Liver (tissue), 9 donors: ENCODE measurements around the gene FTO. TPM values are rescaled to one million over a fixed set of nuclear protein-coding genes. Genes with fewer than 3 reads are reported as not detected.

Source experiments
- DNase-seq: peaks from one replicate; pipeline ENCODE4 v3.0.0-alpha.2; 2017; ENCODE audit warnings: low spot score
- H3K27ac ChIP-seq, 2 donors: one replicate each; pipeline ENCODE4 v1.7.0; 2013; ENCODE audit warnings: inconsistent platforms in 2 of 2, low read length in 2 of 2, control low read depth in 1 of 2, low read depth in 1 of 2, mild to moderate bottlenecking in 1 of 2
- H3K27me3 ChIP-seq, 4 donors: one replicate each; pipeline versions ENCODE4 v1.6.1 to v1.7.0; 2013; ENCODE audit warnings: low read length in 3 of 4, inconsistent platforms in 1 of 4, mild to moderate bottlenecking in 1 of 4, moderate library complexity in 1 of 4; ENCODE audit not compliant: control insufficient read depth in 4 of 4, insufficient read depth in 4 of 4
- H3K36me3 ChIP-seq, 4 donors: one replicate each; pipeline versions ENCODE4 v1.6.1 to v1.7.0; 2013; ENCODE audit warnings: low read length in 3 of 4, mild to moderate bottlenecking in 3 of 4, low read depth in 1 of 4, moderate library complexity in 1 of 4; ENCODE audit not compliant: control insufficient read depth in 4 of 4, insufficient read depth in 3 of 4
- H3K4me1 ChIP-seq, 4 donors: one replicate each; pipeline versions ENCODE4 v1.6.1 to v1.7.0; 2013; ENCODE audit warnings: low read length in 3 of 4, mild to moderate bottlenecking in 3 of 4, moderate library complexity in 1 of 4; ENCODE audit not compliant: control insufficient read depth in 4 of 4, insufficient read depth in 4 of 4
- H3K4me3 ChIP-seq, 3 donors: one replicate each; pipeline versions ENCODE4 v1.6.1 to v1.7.0; 2013; ENCODE audit warnings: low read length in 3 of 3, control low read depth in 1 of 3, low read depth in 1 of 3, mild to moderate bottlenecking in 1 of 3
- H3K9ac ChIP-seq, 2 donors: one replicate each; pipeline ENCODE4 v1.7.0; 2013; ENCODE audit warnings: low read length in 2 of 2, mild to moderate bottlenecking in 2 of 2, moderate library complexity in 2 of 2, control low read depth in 1 of 2, low read depth in 1 of 2
- H3K9me3 ChIP-seq, 4 donors: one replicate each; pipeline versions ENCODE4 v1.6.1 to v1.7.0; 2013; ENCODE audit warnings: low read length in 3 of 4; ENCODE audit not compliant: control insufficient read depth in 4 of 4
- EGR1 ChIP-seq, 2 donors: IDR thresholded peaks; 2 replicates each; pipeline ENCODE4 v1.6.1; 2016 to 2018; ENCODE audit warnings: antibody characterized with exemption in 2 of 2, low read depth in 2 of 2
- FOXA1 ChIP-seq: IDR thresholded peaks from 2 replicates; pipeline ENCODE4 v1.6.1; 2016; ENCODE audit warnings: antibody characterized with exemption
- FOXA2 ChIP-seq: IDR thresholded peaks from 2 replicates; pipeline ENCODE4 v1.6.1; 2016; ENCODE audit warnings: antibody characterized with exemption
- GABPA ChIP-seq, 2 donors: IDR thresholded peaks in 1 of 2; conservative IDR thresholded peaks in 1 of 2; 2 replicates each; pipeline ENCODE4 v1.6.1; 2016; ENCODE audit warnings: antibody characterized with exemption in 2 of 2, mild to moderate bottlenecking in 1 of 2, moderate library complexity in 1 of 2
- HNF4A ChIP-seq, 2 donors: conservative IDR thresholded peaks; 2 replicates each; pipeline ENCODE4 v1.6.1; 2016; ENCODE audit warnings: antibody characterized with exemption in 2 of 2, mild to moderate bottlenecking in 2 of 2
- HNF4G ChIP-seq: IDR thresholded peaks from 2 replicates; pipeline ENCODE4 v1.6.1; 2016; ENCODE audit warnings: antibody characterized with exemption
- JUND ChIP-seq, 2 donors: IDR thresholded peaks; 2 replicates each; pipeline ENCODE4 v1.6.1; 2016; ENCODE audit warnings: antibody characterized with exemption in 2 of 2
- NR2F2 ChIP-seq: IDR thresholded peaks from 2 replicates; pipeline ENCODE4 v1.6.1; 2016; ENCODE audit warnings: antibody characterized with exemption
- RAD21 ChIP-seq, 2 donors: IDR thresholded peaks; 2 replicates each; pipeline ENCODE4 v1.6.1; 2016; ENCODE audit warnings: antibody characterized with exemption in 2 of 2, mild to moderate bottlenecking in 2 of 2
- RXRA ChIP-seq, 2 donors: IDR thresholded peaks; 2 replicates each; pipeline ENCODE4 v1.6.1; 2017 to 2018; ENCODE audit warnings: antibody characterized with exemption in 2 of 2, mild to moderate bottlenecking in 1 of 2
- SP1 ChIP-seq: IDR thresholded peaks from 2 replicates; pipeline ENCODE4 v1.6.1; 2018; ENCODE audit warnings: antibody characterized with exemption, mild to moderate bottlenecking
- TAF1 ChIP-seq: conservative IDR thresholded peaks from 2 replicates; pipeline ENCODE4 v1.6.1; 2016; ENCODE audit warnings: antibody characterized with exemption, mild to moderate bottlenecking
- YY1 ChIP-seq: IDR thresholded peaks from 2 replicates; pipeline ENCODE4 v1.6.1; 2016; ENCODE audit warnings: antibody characterized with exemption, mild to moderate bottlenecking
- WGBS: extraction: QIAGEN DNeasy Blood & Tissue Kit; methylation state at CpG from one replicate; pipeline ENCODE4 v1.1.7; 2013; 5-methylcytosine and 5-hydroxymethylcytosine counted together
- polyA plus RNA-seq, 2 donors: library from polyadenylated mRNA; stranded (reverse) in 1 of 2; unstranded in 1 of 2; fragments of 200-250 nt in 1 of 2; fragments of >200 nt in 1 of 2; fragmentation: Nextera tagmentation in 1 of 2; extraction: Ambion mirVana in 1 of 2; gene quantifications; one replicate each; pipeline versions ENCODE4 v1.2.1 to v1.2.3, GENCODE V29; 2013 to 2015
- total RNA-seq, 2 donors: library from RNA; depleted of rRNA; stranded (reverse); fragments of >200 nt; gene quantifications; one replicate each; pipeline ENCODE4 v1.2.3, GENCODE V29; 2014
- TF ChIP-seq, protein P1 (sequence below): fragments of 150-350 bp; IDR thresholded peaks from 2 replicates; pipeline ENCODE4 v1.5.1; 2017; ENCODE audit warnings: improper control_type of control experiment, low read depth, low read length; ENCODE audit not compliant: missing input control
- TF ChIP-seq, protein P2 (sequence below): IDR thresholded peaks from 2 replicates; pipeline ENCODE4 v1.6.1; 2016; ENCODE audit warnings: antibody characterized with exemption
- TF ChIP-seq, protein P3 (sequence below): IDR thresholded peaks from 2 replicates; pipeline ENCODE4 v1.6.1; 2016; ENCODE audit warnings: antibody characterized with exemption
- TF ChIP-seq, protein P4 (sequence below): IDR thresholded peaks from 2 replicates; pipeline ENCODE4 v1.6.1; 2016; ENCODE audit warnings: antibody characterized with exemption, mild to moderate bottlenecking
- TF ChIP-seq, protein P5 (sequence below): IDR thresholded peaks from 2 replicates; pipeline ENCODE4 v1.6.1; 2016; ENCODE audit warnings: antibody characterized with exemption
- donor health status: healthy.
- donor health status: healthy.
- donor health status: healthy.
- donor health status: healthy.
- donor health status: healthy.

The FTO gene
- total and polyA plus RNA-seq, 4 donors: 12.0 to 54.2 (median 24.6) TPM

DNA sequence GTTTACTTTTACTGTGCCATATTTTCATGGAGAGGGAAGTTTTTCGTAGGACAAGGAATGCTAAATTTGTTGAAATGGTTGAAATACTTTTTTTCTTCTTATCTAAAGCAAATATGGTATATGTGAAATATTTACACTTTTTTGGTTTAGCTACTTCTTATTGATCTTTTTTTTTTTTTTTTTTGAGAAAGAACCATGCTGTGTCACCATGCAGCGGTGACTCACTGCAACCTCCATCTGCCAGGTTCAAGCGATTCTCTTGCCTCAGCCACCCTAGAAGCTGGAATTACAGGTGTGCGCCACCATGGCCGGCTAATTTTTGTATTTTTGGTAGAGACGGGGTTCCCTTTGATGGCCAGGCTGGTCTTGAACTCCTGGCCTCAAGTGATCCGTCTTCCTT, 100.5 kb downstream of the FTO start:
- DNase-seq: no peak
- Histone ChIP-seq H3K4me3 (no peak overlapping the region), H3K27me3 (no peaks in the 10 kb centered on the region), H3K9me3 (no peaks in the 10 kb centered on the region), H3K9ac (no peak overlapping the region), H3K27ac (no peak overlapping the region), H3K4me1 (no peaks in the 10 kb centered on the region), H3K36me3 (no peaks in the 10 kb centered on the region)
- no peak for TF ChIP-seq HNF4G
- TF ChIP-seq GABPA (IDR thresholded peaks at IDR 0.05 in 1 of 2, conservative IDR thresholded peaks at IDR 0.05 in 1 of 2): no peak
- TF ChIP-seq, protein P1, sequence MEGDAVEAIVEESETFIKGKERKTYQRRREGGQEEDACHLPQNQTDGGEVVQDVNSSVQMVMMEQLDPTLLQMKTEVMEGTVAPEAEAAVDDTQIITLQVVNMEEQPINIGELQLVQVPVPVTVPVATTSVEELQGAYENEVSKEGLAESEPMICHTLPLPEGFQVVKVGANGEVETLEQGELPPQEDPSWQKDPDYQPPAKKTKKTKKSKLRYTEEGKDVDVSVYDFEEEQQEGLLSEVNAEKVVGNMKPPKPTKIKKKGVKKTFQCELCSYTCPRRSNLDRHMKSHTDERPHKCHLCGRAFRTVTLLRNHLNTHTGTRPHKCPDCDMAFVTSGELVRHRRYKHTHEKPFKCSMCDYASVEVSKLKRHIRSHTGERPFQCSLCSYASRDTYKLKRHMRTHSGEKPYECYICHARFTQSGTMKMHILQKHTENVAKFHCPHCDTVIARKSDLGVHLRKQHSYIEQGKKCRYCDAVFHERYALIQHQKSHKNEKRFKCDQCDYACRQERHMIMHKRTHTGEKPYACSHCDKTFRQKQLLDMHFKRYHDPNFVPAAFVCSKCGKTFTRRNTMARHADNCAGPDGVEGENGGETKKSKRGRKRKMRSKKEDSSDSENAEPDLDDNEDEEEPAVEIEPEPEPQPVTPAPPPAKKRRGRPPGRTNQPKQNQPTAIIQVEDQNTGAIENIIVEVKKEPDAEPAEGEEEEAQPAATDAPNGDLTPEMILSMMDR: no peak
- no peak for TF ChIP-seq FOXA2
- TF ChIP-seq, protein P2, sequence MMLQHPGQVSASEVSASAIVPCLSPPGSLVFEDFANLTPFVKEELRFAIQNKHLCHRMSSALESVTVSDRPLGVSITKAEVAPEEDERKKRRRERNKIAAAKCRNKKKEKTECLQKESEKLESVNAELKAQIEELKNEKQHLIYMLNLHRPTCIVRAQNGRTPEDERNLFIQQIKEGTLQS: no peak
- no peak for TF ChIP-seq TAF1
- TF ChIP-seq, protein P3, sequence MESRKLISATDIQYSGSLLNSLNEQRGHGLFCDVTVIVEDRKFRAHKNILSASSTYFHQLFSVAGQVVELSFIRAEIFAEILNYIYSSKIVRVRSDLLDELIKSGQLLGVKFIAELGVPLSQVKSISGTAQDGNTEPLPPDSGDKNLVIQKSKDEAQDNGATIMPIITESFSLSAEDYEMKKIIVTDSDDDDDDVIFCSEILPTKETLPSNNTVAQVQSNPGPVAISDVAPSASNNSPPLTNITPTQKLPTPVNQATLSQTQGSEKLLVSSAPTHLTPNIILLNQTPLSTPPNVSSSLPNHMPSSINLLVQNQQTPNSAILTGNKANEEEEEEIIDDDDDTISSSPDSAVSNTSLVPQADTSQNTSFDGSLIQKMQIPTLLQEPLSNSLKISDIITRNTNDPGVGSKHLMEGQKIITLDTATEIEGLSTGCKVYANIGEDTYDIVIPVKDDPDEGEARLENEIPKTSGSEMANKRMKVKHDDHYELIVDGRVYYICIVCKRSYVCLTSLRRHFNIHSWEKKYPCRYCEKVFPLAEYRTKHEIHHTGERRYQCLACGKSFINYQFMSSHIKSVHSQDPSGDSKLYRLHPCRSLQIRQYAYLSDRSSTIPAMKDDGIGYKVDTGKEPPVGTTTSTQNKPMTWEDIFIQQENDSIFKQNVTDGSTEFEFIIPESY: no peak
- no peak for TF ChIP-seq RXRA (IDR thresholded peaks at IDR 0.05)
- no peak for TF ChIP-seq SP1
- TF ChIP-seq EGR1 (IDR thresholded peaks at IDR 0.05; ENCODE audit: low read depth in 2 of 2): no peak
- no peak for TF ChIP-seq JUND (IDR thresholded peaks at IDR 0.05)
- TF ChIP-seq HNF4A (conservative IDR thresholded peaks at IDR 0.05): no peak
- TF ChIP-seq, protein P4, sequence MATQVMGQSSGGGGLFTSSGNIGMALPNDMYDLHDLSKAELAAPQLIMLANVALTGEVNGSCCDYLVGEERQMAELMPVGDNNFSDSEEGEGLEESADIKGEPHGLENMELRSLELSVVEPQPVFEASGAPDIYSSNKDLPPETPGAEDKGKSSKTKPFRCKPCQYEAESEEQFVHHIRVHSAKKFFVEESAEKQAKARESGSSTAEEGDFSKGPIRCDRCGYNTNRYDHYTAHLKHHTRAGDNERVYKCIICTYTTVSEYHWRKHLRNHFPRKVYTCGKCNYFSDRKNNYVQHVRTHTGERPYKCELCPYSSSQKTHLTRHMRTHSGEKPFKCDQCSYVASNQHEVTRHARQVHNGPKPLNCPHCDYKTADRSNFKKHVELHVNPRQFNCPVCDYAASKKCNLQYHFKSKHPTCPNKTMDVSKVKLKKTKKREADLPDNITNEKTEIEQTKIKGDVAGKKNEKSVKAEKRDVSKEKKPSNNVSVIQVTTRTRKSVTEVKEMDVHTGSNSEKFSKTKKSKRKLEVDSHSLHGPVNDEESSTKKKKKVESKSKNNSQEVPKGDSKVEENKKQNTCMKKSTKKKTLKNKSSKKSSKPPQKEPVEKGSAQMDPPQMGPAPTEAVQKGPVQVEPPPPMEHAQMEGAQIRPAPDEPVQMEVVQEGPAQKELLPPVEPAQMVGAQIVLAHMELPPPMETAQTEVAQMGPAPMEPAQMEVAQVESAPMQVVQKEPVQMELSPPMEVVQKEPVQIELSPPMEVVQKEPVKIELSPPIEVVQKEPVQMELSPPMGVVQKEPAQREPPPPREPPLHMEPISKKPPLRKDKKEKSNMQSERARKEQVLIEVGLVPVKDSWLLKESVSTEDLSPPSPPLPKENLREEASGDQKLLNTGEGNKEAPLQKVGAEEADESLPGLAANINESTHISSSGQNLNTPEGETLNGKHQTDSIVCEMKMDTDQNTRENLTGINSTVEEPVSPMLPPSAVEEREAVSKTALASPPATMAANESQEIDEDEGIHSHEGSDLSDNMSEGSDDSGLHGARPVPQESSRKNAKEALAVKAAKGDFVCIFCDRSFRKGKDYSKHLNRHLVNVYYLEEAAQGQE: no peak
- TF ChIP-seq, protein P5, sequence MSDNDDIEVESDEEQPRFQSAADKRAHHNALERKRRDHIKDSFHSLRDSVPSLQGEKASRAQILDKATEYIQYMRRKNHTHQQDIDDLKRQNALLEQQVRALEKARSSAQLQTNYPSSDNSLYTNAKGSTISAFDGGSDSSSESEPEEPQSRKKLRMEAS: no peak
- no peak for TF ChIP-seq FOXA1
- TF ChIP-seq YY1: no peak
- 96% methylated on average over 7 of the region's 7 CpGs for WGBS

DNA sequence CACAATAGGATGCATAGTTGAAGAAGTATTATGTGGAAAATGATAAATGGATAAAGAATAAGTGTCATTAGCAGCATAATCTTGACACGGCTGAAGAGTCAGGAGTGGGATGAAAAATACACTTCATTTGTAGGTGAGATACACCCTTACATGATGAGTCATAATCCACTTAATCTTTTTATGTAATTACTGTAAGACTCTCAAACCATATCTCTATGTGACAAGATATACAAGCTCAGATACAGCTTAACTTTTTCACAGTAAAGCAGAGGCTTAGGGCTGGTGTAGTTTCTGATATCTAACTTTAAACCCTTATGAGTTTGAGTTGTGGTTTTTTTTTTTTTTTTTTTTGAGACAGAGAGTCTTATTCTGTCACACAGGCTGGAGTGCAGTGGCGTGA, 101.2 kb downstream of the FTO start:
- no peak for DNase-seq
- Histone ChIP-seq H3K27ac (no peak overlapping the region), H3K27me3 (no peaks in the 10 kb centered on the region), H3K4me1 (no peaks in the 10 kb centered on the region), H3K4me3 (no peak overlapping the region), H3K36me3 (no peaks in the 10 kb centered on the region), H3K9me3 (no peaks in the 10 kb centered on the region), H3K9ac (no peak overlapping the region)
- WGBS: 96% methylated on average over 2 of the region's 2 CpGs
- TF ChIP-seq YY1 (no peak), HNF4G (no peak), EGR1 (IDR thresholded peaks at IDR 0.05; ENCODE audit: low read depth in 2 of 2) (no peak), FOXA1 (no peak), NR2F2 (no peak), HNF4A (conservative IDR thresholded peaks at IDR 0.05) (no peak), RAD21 (IDR thresholded peaks at IDR 0.05) (no peak)
- TF ChIP-seq, protein P4: no peak
- TF ChIP-seq, protein P2: no peak
- TF ChIP-seq, protein P5: no peak
- TF ChIP-seq, protein P1: no peak
